ENCODE measurements around the gene LHX6.

DNA sequence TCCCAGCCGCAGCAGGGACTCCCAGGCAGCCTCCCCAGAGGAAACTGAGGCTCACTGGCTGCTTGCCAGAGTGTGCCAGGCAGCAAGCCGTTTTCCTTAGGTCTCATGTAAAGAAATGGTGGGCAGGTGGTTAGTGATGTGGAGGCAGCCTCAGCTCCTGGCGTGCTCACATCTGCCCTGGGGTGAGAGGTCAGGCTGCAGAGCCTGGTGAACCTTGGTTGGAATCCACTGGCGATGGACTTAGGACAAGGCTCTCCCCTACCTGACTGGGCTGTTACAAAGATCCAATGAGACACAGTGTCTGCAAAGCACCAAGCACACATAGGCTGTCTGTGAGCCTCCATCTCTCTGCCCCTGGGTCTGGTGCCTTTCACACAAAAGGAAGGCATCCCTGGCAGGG is 30.9 kb downstream of the LHX6 start:
- TF ChIP-seq, protein P1, sequence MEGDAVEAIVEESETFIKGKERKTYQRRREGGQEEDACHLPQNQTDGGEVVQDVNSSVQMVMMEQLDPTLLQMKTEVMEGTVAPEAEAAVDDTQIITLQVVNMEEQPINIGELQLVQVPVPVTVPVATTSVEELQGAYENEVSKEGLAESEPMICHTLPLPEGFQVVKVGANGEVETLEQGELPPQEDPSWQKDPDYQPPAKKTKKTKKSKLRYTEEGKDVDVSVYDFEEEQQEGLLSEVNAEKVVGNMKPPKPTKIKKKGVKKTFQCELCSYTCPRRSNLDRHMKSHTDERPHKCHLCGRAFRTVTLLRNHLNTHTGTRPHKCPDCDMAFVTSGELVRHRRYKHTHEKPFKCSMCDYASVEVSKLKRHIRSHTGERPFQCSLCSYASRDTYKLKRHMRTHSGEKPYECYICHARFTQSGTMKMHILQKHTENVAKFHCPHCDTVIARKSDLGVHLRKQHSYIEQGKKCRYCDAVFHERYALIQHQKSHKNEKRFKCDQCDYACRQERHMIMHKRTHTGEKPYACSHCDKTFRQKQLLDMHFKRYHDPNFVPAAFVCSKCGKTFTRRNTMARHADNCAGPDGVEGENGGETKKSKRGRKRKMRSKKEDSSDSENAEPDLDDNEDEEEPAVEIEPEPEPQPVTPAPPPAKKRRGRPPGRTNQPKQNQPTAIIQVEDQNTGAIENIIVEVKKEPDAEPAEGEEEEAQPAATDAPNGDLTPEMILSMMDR (IDR thresholded peaks at IDR 0.05; ENCODE audit: insufficient read depth, low read depth, low read length) = no peak
- no peak for TF ChIP-seq EZH2 (IDR thresholded peaks at IDR 0.05; ENCODE audit: insufficient read depth, low read length)
